ENCODE data around the gene CHKA. TPM values are rescaled to one million over a fixed set of nuclear protein-coding genes. Genes with fewer than 3 reads are reported as not detected.

CHKA gene
- total and polyA plus RNA-seq, 2 donors (not counting 3 experiments of a cell fraction or from before 2014, with no cell fraction given): 21.4 to 25.1 TPM

- no peak overlapping the region for H3K4me2 ChIP-seq (ENCODE audit: insufficient read depth, low read length)
- peak overlapping the region; percentile 13 for H3K27ac ChIP-seq (ENCODE audit: insufficient read depth, low read depth, low read length)
- BruUV-seq (replicated peaks): no TSS peak
- H3K79me2 ChIP-seq (ENCODE audit: control insufficient read depth, insufficient read depth, low read length): peaks cover 24% of the 10 kb centered on the region
- TF ChIP-seq MYC (IDR thresholded peaks at IDR 0.05; ENCODE audit: low read depth, low read length) (no peak), POLR2A (IDR thresholded peaks at IDR 0.05; ENCODE audit: low read depth, low read length) (peak; percentile 20)
- intact Hi-C loops (cut with micrococcal nuclease): loop anchor here (1.0 to 5.0 kb wide), 2 partner anchors 7 to 170 kb away; partner anchors contain the start of gene NDUFS8
- no peaks in the 10 kb centered on the region for H3K27me3 ChIP-seq (ENCODE audit: control insufficient read depth in 2 of 2, insufficient read depth in 2 of 2, low read length in 2 of 2)
- H3K36me3 ChIP-seq (ENCODE audit: control insufficient read depth in 2 of 2, extremely low read depth in 1 of 2, insufficient read depth in 2 of 2, low read length in 2 of 2): peaks cover 0 to 22% of the 10 kb centered on the region in 2 experiments
- no peak for FAIRE-seq
- H2AFZ ChIP-seq (ENCODE audit: low read depth, low read length): no peak overlapping the region
- H3K9ac ChIP-seq (replicated peaks; ENCODE audit: extremely low read depth, insufficient read depth, low read length): no peak overlapping the region
- no peaks in the 10 kb centered on the region for H4K20me1 ChIP-seq (replicated peaks; ENCODE audit: control insufficient read depth, extremely low read depth, insufficient read depth, low read length)
- peaks cover 20% of the 10 kb centered on the region for H3K4me1 ChIP-seq (ENCODE audit: control insufficient read depth, extremely low read depth, insufficient read depth, low read length)
- CTCF ChIA-PET: no interaction called here
- H3K4me3 ChIP-seq (replicated peaks in 1 of 3; ENCODE audit: insufficient read depth in 1 of 3, low read depth in 1 of 3, low read length in 3 of 3): no peak overlapping the region
- H3K9me1 ChIP-seq (replicated peaks; ENCODE audit: control insufficient read depth, extremely low read depth, insufficient read depth, low read length): no peaks in the 10 kb centered on the region
- dilution Hi-C loops (cut with MboI; ENCODE audit: extremely low pct_ligation_motif_present, low sequenced_read_pairs): no loop called here
- DNase-seq (ENCODE audit: low read depth, low spot score): no peak
- no peaks in the 10 kb centered on the region for H3K9me3 ChIP-seq (replicated peaks; ENCODE audit: control insufficient read depth, insufficient read depth, low read length)
- POLR2A ChIA-PET: interaction anchor here (0.7 kb wide), 1 partner anchor 130 kb away, joined by 3 read pairs; no protein-coding TSS in a partner anchor
Observed at GRCh38 chr11:68037411-68038225, 83.6 kb downstream of the CHKA start.

- Histone ChIP-seq H2AFZ (ENCODE audit: low read depth, low read length) (no peak overlapping the region), H3K4me1 (ENCODE audit: control insufficient read depth, extremely low read depth, insufficient read depth, low read length) (peaks cover 20% of the 10 kb centered on the region), H3K27ac (ENCODE audit: insufficient read depth, low read depth, low read length) (peak overlapping the region; percentile 13), H4K20me1 (replicated peaks; ENCODE audit: control insufficient read depth, extremely low read depth, insufficient read depth, low read length) (no peaks in the 10 kb centered on the region), H3K9me3 (replicated peaks; ENCODE audit: control insufficient read depth, insufficient read depth, low read length) (no peaks in the 10 kb centered on the region), H3K27me3 (ENCODE audit: control insufficient read depth in 2 of 2, insufficient read depth in 2 of 2, low read length in 2 of 2) (no peaks in the 10 kb centered on the region), H3K79me2 (ENCODE audit: control insufficient read depth, insufficient read depth, low read length) (peaks cover 30% of the 10 kb centered on the region), H3K4me3 (replicated peaks in 1 of 3; ENCODE audit: insufficient read depth in 1 of 3, low read depth in 1 of 3, low read length in 3 of 3) (no peak overlapping the region), H3K9ac (replicated peaks; ENCODE audit: extremely low read depth, insufficient read depth, low read length) (no peak overlapping the region), H3K4me2 (ENCODE audit: insufficient read depth, low read length) (no peak overlapping the region), H3K36me3 (ENCODE audit: control insufficient read depth in 2 of 2, extremely low read depth in 1 of 2, insufficient read depth in 2 of 2, low read length in 2 of 2) (peaks cover 0 to 19% of the 10 kb centered on the region in 2 experiments), H3K9me1 (replicated peaks; ENCODE audit: control insufficient read depth, extremely low read depth, insufficient read depth, low read length) (no peaks in the 10 kb centered on the region)
- dilution Hi-C loops (cut with MboI; ENCODE audit: extremely low pct_ligation_motif_present, low sequenced_read_pairs) (no loop called here), intact Hi-C loops (cut with micrococcal nuclease) (loop anchor here (5.0 kb wide), 1 partner anchor 171 kb away; no protein-coding TSS in a partner anchor)
- DNase-seq (ENCODE audit: low read depth, low spot score) (no peak), FAIRE-seq (no peak)
- ChIA-PET CTCF (no interaction called here), POLR2A (no interaction called here)
- no TSS peak for BruUV-seq (replicated peaks)
- TF ChIP-seq EZH2 (IDR thresholded peaks at IDR 0.05; ENCODE audit: borderline replicate concordance, low read depth, low read length, severe bottlenecking) (no peak), CTCF (IDR thresholded peaks at IDR 0.05; ENCODE audit: extremely low read depth in 1 of 2, insufficient read depth in 1 of 2, low read depth in 1 of 2, low read length in 2 of 2) (no peak), JUN (IDR thresholded peaks at IDR 0.05; ENCODE audit: borderline replicate concordance, insufficient read depth, insufficient read length, low read depth) (no peak), POLR2A (IDR thresholded peaks at IDR 0.05; ENCODE audit: low read depth, low read length) (no peak), FOS (IDR thresholded peaks at IDR 0.05; ENCODE audit: borderline replicate concordance, insufficient read depth, low read length) (no peak), MAX (IDR thresholded peaks at IDR 0.05; ENCODE audit: insufficient read depth, insufficient read length) (no peak)
Observed at GRCh38 chr11:68036717-68037239, 84.4 kb downstream of the CHKA start.

All from endothelial cell of umbilical vein (primary cell).